Activated T-cell treated with anti-CD3 and anti-CD28 coated beads, Interleukin-2, amount 50 U/mL, for 4 hours (primary cell): ENCODE data around the gene TTC3. TPM values are rescaled to one million over a fixed set of nuclear protein-coding genes. Genes with fewer than 3 reads are reported as not detected.

Experiments used
- ATAC-seq, 2 donors: fragments of 200-7000 bp; cut with Tn5 transposase; one replicate each; pipeline ENCODE4 v1.10.0; 2021
- DNase-seq: peaks from one replicate; pipeline ENCODE4 v3.0.0-alpha.2; 2020
- H3K27me3 Mint-ChIP-seq: one replicate; pipeline ENCODE4 v1.8.0; 2021; ENCODE audit warnings: low read depth, mixed read lengths
- H3K36me3 Mint-ChIP-seq: one replicate; pipeline ENCODE4 v1.8.0; 2022; ENCODE audit warnings: mixed read lengths; ENCODE audit not compliant: insufficient read depth
- H3K4me1 Mint-ChIP-seq: one replicate; pipeline ENCODE4 v1.8.0; 2021; ENCODE audit warnings: low read depth, mixed read lengths
- H3K4me3 Mint-ChIP-seq: one replicate; pipeline ENCODE4 v1.8.0; 2021; ENCODE audit warnings: mild to moderate bottlenecking, moderate library complexity, mixed read lengths
- H3K9me3 Mint-ChIP-seq: one replicate; pipeline ENCODE4 v1.8.0; 2021; ENCODE audit warnings: mixed read lengths
- total RNA-seq, 3 donors: library from RNA; stranded (reverse); gene quantifications; one replicate each; pipeline ENCODE4 v1.2.1, GENCODE V29; 2021

Gene TTC3
- total RNA-seq, 3 donors from 2014 or later = 41.9 to 46.5 (median 44.6) TPM

DNA sequence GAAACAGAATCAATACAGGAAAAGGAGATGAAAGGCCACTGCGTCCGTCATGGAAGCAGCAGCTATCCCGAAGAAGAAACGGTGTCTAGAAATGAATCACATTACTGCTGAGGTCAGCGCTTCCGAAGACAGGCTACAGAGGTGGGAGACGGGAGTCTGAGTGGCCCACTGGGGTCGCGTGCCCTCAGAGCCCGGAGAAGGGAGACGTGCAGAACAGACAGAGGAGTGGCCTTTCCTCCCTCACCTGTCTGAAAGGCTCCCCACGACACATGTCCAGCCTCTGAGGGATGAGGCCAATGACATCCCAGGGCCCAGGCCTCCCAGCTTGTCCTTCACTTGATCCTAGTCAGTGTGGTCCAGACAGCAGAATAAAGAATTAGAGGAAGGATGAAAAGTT, 158.2 kb downstream of the TTC3 start:
- ATAC-seq (no peak), DNase-seq (no peak)
- Mint-ChIP-seq H3K27me3 (no peaks in the 10 kb centered on the region), H3K36me3 (peaks cover 31% of the 10 kb centered on the region), H3K4me3 (no peak overlapping the region), H3K9me3 (no peaks in the 10 kb centered on the region), H3K4me1 (peaks cover 2% of the 10 kb centered on the region)

DNA sequence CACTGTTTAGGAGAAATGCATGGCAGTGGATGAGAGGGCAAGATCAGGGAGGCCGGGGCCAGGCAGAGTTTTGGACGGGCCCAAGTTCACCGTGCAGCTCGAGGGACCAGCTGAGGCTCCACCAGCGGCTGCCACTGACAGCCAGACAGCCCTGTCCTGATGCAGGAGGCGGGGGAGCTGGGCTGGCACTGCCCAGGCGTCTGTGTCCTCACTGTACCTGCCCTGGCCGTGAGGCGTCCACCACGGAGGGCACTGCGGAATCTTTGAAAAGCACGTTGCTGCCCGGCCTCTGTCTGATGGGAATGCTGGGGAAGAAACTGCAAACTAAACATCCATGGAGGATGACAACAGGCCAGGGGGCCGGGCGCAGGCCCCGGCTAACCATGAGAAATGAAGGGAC, 158.6 kb downstream of the TTC3 start:
- H3K27me3 Mint-ChIP-seq = no peaks in the 10 kb centered on the region
- H3K4me3 Mint-ChIP-seq = no peak overlapping the region
- no peaks in the 10 kb centered on the region for H3K4me1 Mint-ChIP-seq
- peaks cover 29% of the 10 kb centered on the region for H3K36me3 Mint-ChIP-seq
- ATAC-seq = no peak
- H3K9me3 Mint-ChIP-seq = no peaks in the 10 kb centered on the region
- DNase-seq = no peak

- Mint-ChIP-seq H3K27me3 (no peaks in the 10 kb centered on the region), H3K4me1 (peaks cover 3% of the 10 kb centered on the region), H3K9me3 (no peaks in the 10 kb centered on the region), H3K36me3 (peaks cover 24% of the 10 kb centered on the region), H3K4me3 (no peak overlapping the region)
- ATAC-seq = no peak
- DNase-seq = no peak
Measured at GRCh38 chr21:37232274-37233018, 159.4 kb downstream of the TTC3 start.

DNA sequence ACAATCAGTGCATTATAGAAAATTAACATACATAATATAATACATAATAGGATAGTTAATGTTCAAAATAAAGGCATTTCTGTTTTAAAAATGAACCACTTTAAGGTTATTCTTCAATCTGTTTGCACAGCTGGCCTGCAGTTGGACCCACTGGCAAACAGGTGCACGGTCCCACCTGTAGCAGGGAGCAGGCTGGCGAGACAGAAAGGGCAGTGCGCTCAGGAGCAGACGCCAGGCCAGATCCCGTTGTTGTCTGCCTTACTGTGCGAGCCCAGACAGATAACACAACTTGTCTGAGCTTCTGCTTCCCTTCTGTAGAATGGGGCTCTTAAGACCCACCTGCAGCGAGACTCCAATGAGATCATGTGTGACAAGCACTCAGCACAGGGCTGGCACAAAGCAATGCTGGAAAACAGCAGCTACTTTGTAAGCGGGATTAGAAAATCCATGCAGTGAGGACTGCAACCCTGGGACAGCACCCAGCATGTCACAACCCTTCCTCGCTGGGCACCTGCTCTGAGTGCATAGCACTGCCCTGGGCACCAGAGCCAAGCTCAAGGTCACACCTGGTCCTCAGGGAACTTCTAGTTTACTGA, 160.6 kb downstream of the TTC3 start:
- H3K27me3 Mint-ChIP-seq = no peaks in the 10 kb centered on the region
- H3K9me3 Mint-ChIP-seq = no peaks in the 10 kb centered on the region
- no peak overlapping the region for H3K4me3 Mint-ChIP-seq
- peaks cover 20% of the 10 kb centered on the region for H3K36me3 Mint-ChIP-seq
- peaks cover 15% of the 10 kb centered on the region for H3K4me1 Mint-ChIP-seq
- DNase-seq = no peak
- no peak for ATAC-seq

DNA sequence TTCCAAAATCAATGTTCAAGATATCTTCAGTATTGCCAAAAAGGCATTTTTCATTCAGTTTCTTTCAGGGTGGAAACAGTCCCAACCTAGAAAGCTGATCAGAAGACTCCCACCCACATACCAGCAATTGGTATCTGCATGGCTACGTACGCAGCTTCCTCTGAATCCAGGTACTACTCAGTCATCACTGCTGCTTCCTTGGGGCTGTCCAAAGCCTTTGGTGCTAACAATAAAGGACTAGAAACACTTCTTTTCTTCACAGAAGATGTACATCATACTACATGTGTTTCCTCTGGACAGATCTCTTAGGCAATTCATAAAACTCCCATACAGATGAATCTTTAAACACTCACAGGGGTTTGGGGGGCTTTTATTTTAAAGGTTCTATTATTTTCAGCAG, 164.3 kb downstream of the TTC3 start:
- DNase-seq = no peak
- no peak for ATAC-seq
- Mint-ChIP-seq H3K4me3 (no peak overlapping the region), H3K36me3 (peaks cover 18% of the 10 kb centered on the region), H3K4me1 (peaks cover 21% of the 10 kb centered on the region), H3K9me3 (no peaks in the 10 kb centered on the region), H3K27me3 (no peaks in the 10 kb centered on the region)

GRCh38 chr21:37237764-37238163, 164.7 kb downstream of the TTC3 start:
- no peaks in the 10 kb centered on the region for H3K27me3 Mint-ChIP-seq
- peaks cover 17% of the 10 kb centered on the region for H3K36me3 Mint-ChIP-seq
- ATAC-seq = no peak
- no peaks in the 10 kb centered on the region for H3K9me3 Mint-ChIP-seq
- H3K4me1 Mint-ChIP-seq = peaks cover 24% of the 10 kb centered on the region
- DNase-seq = no peak
- no peak overlapping the region for H3K4me3 Mint-ChIP-seq

DNA sequence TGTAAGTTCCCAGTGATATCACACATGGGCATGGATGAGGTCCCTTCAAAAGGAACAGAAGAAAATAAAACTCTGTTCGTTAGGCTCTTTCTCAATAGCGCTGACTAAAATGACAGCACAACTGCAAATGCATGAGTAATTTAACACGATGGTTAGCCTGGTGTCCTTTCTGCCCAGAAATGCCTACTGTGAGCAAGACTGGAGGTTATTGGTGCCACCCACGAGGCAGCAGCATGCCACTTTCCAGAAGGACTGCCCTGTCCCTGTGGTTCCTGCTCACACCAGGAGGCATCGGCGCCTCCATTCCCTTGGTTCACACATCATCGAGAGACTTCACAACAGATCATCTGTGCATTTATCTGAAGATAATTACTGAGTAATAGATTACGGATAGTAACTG, 167.9 kb downstream of the TTC3 start:
- H3K4me1 Mint-ChIP-seq = peaks cover 51% of the 10 kb centered on the region
- no peak for ATAC-seq
- no peaks in the 10 kb centered on the region for H3K27me3 Mint-ChIP-seq
- no peak overlapping the region for H3K4me3 Mint-ChIP-seq
- no peaks in the 10 kb centered on the region for H3K9me3 Mint-ChIP-seq
- DNase-seq = no peak
- peaks cover 22% of the 10 kb centered on the region for H3K36me3 Mint-ChIP-seq

- H3K4me1 Mint-ChIP-seq = peaks cover 56% of the 10 kb centered on the region
- DNase-seq (no peak), ATAC-seq (no peak)
- no peak overlapping the region for H3K4me3 Mint-ChIP-seq
- H3K36me3 Mint-ChIP-seq = peaks cover 24% of the 10 kb centered on the region
- H3K27me3 Mint-ChIP-seq = no peaks in the 10 kb centered on the region
- H3K9me3 Mint-ChIP-seq = no peaks in the 10 kb centered on the region
Measured at GRCh38 chr21:37241426-37241825, 168.4 kb downstream of the TTC3 start.

- Mint-ChIP-seq H3K27me3 (no peaks in the 10 kb centered on the region), H3K36me3 (peaks cover 20% of the 10 kb centered on the region), H3K4me3 (no peak overlapping the region), H3K4me1 (peaks cover 54% of the 10 kb centered on the region), H3K9me3 (no peaks in the 10 kb centered on the region)
- DNase-seq (no peak), ATAC-seq (no peak)
Measured at GRCh38 chr21:37243961-37244360, 170.9 kb downstream of the TTC3 start.

GRCh38 chr21:37244501-37245095, 171.5 kb downstream of the TTC3 start:
- H3K4me3 Mint-ChIP-seq = peak overlapping the region; percentile 28
- H3K4me1 Mint-ChIP-seq = peaks cover 59% of the 10 kb centered on the region
- ATAC-seq (peak; percentile 37 to 43), DNase-seq (no peak)
- no peaks in the 10 kb centered on the region for H3K27me3 Mint-ChIP-seq
- no peaks in the 10 kb centered on the region for H3K9me3 Mint-ChIP-seq
- peaks cover 17% of the 10 kb centered on the region for H3K36me3 Mint-ChIP-seq

- Mint-ChIP-seq H3K4me1 (peaks cover 61% of the 10 kb centered on the region), H3K4me3 (no peak overlapping the region), H3K36me3 (peaks cover 17% of the 10 kb centered on the region), H3K27me3 (no peaks in the 10 kb centered on the region), H3K9me3 (no peaks in the 10 kb centered on the region)
- ATAC-seq = no peak
- no peak for DNase-seq
Measured at GRCh38 chr21:37245151-37245550, 172.1 kb downstream of the TTC3 start.

DNA sequence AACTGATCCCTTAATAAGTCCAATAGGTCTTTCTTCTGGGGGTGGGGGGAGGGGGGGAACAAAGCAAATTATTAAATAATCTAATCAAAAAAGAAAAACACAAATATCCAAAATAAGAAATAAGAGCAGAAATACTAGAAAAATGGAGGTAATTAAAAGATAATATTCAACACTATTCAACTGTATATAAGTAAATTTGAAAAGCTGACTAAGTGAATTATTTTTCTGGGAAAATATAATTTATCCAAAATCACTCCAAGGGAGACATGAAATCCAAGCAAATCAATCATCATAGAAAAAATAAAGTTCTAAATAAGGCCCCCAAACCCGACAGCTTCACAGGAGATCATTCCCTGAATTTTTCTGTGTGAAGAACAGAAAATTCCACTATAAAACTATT, 175.2 kb downstream of the TTC3 start:
- peaks cover 75% of the 10 kb centered on the region for H3K4me1 Mint-ChIP-seq
- ATAC-seq (no peak), DNase-seq (no peak)
- H3K36me3 Mint-ChIP-seq = peaks cover 11% of the 10 kb centered on the region
- no peak overlapping the region for H3K4me3 Mint-ChIP-seq
- H3K27me3 Mint-ChIP-seq = no peaks in the 10 kb centered on the region
- H3K9me3 Mint-ChIP-seq = no peaks in the 10 kb centered on the region

GRCh38 chr21:37249112-37249904, 176.3 kb downstream of the TTC3 start:
- no peak for DNase-seq
- ATAC-seq = no peak
- Mint-ChIP-seq H3K9me3 (no peaks in the 10 kb centered on the region), H3K27me3 (no peaks in the 10 kb centered on the region), H3K4me1 (peaks cover 71% of the 10 kb centered on the region), H3K36me3 (peaks cover 11% of the 10 kb centered on the region), H3K4me3 (no peak overlapping the region)

DNA sequence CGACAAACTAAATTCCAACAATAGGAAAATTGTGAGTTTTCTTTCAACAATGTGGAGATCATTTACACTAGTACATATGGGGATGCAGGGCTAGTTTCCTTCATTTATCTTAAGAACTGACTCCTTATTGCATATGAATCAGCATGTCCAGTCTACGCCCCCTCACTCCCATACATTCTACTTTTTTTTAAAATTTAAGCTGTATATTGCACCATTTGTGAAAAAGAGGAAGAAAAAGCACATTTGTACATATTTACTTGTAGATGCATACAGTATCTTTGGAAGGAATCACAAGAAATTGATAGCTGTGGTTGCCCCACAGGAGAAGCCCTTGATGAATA, 178.2 kb downstream of the TTC3 start:
- peaks cover 55% of the 10 kb centered on the region for H3K4me1 Mint-ChIP-seq
- H3K4me3 Mint-ChIP-seq = no peak overlapping the region
- ATAC-seq (no peak), DNase-seq (no peak)
- peaks cover 2% of the 10 kb centered on the region for H3K36me3 Mint-ChIP-seq
- no peaks in the 10 kb centered on the region for H3K9me3 Mint-ChIP-seq
- H3K27me3 Mint-ChIP-seq = no peaks in the 10 kb centered on the region
